Lung (tissue), 16 donors: ENCODE measurements around the gene C11orf21. TPM values are rescaled to one million over a fixed set of nuclear protein-coding genes. Genes with fewer than 3 reads are reported as not detected.

Source experiments
- ATAC-seq: fragments of 200-7000 bp; cut with Tn5 transposase; one replicate; pipeline ENCODE4 v1.9.1; 2020; ENCODE audit warnings: moderate number of reproducible peaks; ENCODE audit not compliant: insufficient read depth, low FRiP score
- DNase-seq, 3 donors: peaks; one replicate each; pipeline ENCODE4 v3.0.0-alpha.2; 2013 to 2017
- H3K27ac ChIP-seq, 2 donors: one replicate each; pipeline ENCODE4 v1.5.1; 2013; ENCODE audit warnings: mild to moderate bottlenecking in 2 of 2, moderate library complexity in 2 of 2, control low read depth in 1 of 2, inconsistent platforms in 1 of 2, low read depth in 1 of 2, low read length in 1 of 2
- H3K27me3 ChIP-seq, 3 donors: one replicate each; pipeline ENCODE4 v1.5.1; 2013; ENCODE audit warnings: low read length in 2 of 3; ENCODE audit not compliant: control insufficient read depth in 3 of 3, insufficient read depth in 3 of 3
- H3K36me3 ChIP-seq, 4 donors: one replicate each; pipeline ENCODE4 v1.5.1; 2013; ENCODE audit warnings: low read length in 4 of 4, mild to moderate bottlenecking in 1 of 4, moderate library complexity in 1 of 4; ENCODE audit not compliant: control insufficient read depth in 4 of 4, insufficient read depth in 4 of 4
- H3K4me1 ChIP-seq, 5 donors: one replicate each; pipeline ENCODE4 v1.5.1; 2013; ENCODE audit warnings: low read length in 5 of 5, mild to moderate bottlenecking in 2 of 5, moderate library complexity in 1 of 5; ENCODE audit not compliant: control insufficient read depth in 5 of 5, insufficient read depth in 5 of 5
- H3K4me3 ChIP-seq: one replicate; pipeline ENCODE4 v1.5.1; 2013; ENCODE audit warnings: mild to moderate bottlenecking, control low read depth, moderate library complexity
- H3K9ac ChIP-seq, 2 donors: one replicate each; pipeline ENCODE4 v1.5.1; 2013; ENCODE audit warnings: low read length in 2 of 2, control low read depth in 1 of 2; ENCODE audit not compliant: insufficient read depth in 1 of 2
- H3K9me3 ChIP-seq, 4 donors: one replicate each; pipeline ENCODE4 v1.5.1; 2013; ENCODE audit warnings: low read length in 3 of 4, mild to moderate bottlenecking in 1 of 4, moderate library complexity in 1 of 4; ENCODE audit not compliant: control insufficient read depth in 4 of 4, insufficient read depth in 3 of 4
- WGBS, 2 donors: extraction: QIAGEN DNeasy Blood & Tissue Kit; methylation state at CpG; one replicate each; pipeline ENCODE4 v1.1.7; 2013; 5-methylcytosine and 5-hydroxymethylcytosine counted together
- long read RNA-seq, 5 donors: transcript quantifications; one replicate each; lab custom pipeline, GENCODE V29; 2026
- polyA plus RNA-seq, 2 donors: library from polyadenylated mRNA; stranded (reverse); fragments of 200-250 nt; gene quantifications; one replicate each; pipeline ENCODE4 v1.2.1, GENCODE V29; 2013
- total RNA-seq, 2 donors: library from RNA; depleted of rRNA in 1 of 2; stranded (reverse); fragments of >200 nt in 1 of 2; gene quantifications; one replicate each; pipeline ENCODE4 v1.2.1, GENCODE V29; 2014 to 2021
- TF ChIP-seq, protein P1 (sequence below): IDR thresholded peaks from 2 replicates; pipeline ENCODE4 v1.5.1; 2012; ENCODE audit warnings: mild to moderate bottlenecking; ENCODE audit errors: control extremely low read depth, extremely low read depth
- donor health status: control.
- donor health status: control.
- donor health status: Bipolar disorder and iron deficiency.
- donor health status: healthy.
- donor health status: DM: yes; HTN: yes; CAD: no.

C11orf21 gene
- total RNA-seq, result 1 to 10 TPM; 3.4 to 5.2 TPM
- polyA plus RNA-seq, result 1 to 10 TPM; 4.3 to 6.0 TPM
- long read RNA-seq, donor 1, result 0 reads
- long read RNA-seq, donor 2, result 0 reads
- long read RNA-seq, donor 3, result 0 reads
- long read RNA-seq, donor 4, result 0 reads
- long read RNA-seq, donor 5, result 0 reads

GRCh38 chr11:2301631-2302305 lies at the start of gene C11orf21, which contains the start of gene TSPAN32:
C11orf21 (minus strand) TSS chr11:2301918; CDS start chr11:2301808, 110 bp downstream.
TSPAN32 (plus strand) TSS chr11:2302013; CDS start chr11:2302150, 137 bp downstream.
- Histone ChIP-seq H3K9me3 (no peaks in the 10 kb centered on the region), H3K27me3 (no peaks in the 10 kb centered on the region), H3K4me3 (no peak within 1 kb of the TSS), H3K4me1 (peaks cover 11 to 44% (median 23%) of the 10 kb centered on the region in 5 donors), H3K27ac (peak within 1 kb of the TSS; percentile 49 to 68), H3K36me3 (no peaks in the 10 kb centered on the region), H3K9ac (peak within 1 kb of the TSS in 1 of 2 donors; percentile 38)
- TF ChIP-seq, protein P1, sequence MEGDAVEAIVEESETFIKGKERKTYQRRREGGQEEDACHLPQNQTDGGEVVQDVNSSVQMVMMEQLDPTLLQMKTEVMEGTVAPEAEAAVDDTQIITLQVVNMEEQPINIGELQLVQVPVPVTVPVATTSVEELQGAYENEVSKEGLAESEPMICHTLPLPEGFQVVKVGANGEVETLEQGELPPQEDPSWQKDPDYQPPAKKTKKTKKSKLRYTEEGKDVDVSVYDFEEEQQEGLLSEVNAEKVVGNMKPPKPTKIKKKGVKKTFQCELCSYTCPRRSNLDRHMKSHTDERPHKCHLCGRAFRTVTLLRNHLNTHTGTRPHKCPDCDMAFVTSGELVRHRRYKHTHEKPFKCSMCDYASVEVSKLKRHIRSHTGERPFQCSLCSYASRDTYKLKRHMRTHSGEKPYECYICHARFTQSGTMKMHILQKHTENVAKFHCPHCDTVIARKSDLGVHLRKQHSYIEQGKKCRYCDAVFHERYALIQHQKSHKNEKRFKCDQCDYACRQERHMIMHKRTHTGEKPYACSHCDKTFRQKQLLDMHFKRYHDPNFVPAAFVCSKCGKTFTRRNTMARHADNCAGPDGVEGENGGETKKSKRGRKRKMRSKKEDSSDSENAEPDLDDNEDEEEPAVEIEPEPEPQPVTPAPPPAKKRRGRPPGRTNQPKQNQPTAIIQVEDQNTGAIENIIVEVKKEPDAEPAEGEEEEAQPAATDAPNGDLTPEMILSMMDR, result no peak
- no peak for ATAC-seq
- peak in 2 of 3 donors; percentile 32 to 40 for DNase-seq
- WGBS, 2 donors, result 27 to 45% methylated on average over 16 of the region's 16 CpGs

GRCh38 chr11:2348986-2349385 lies 47.3 kb upstream of the C11orf21 start:
- Histone ChIP-seq H3K9me3 (peaks cover 0 to 8% (median 0%) of the 10 kb centered on the region in 4 donors), H3K4me3 (no peak overlapping the region), H3K36me3 (no peaks in the 10 kb centered on the region), H3K27ac (no peak overlapping the region), H3K9ac (no peak overlapping the region), H3K27me3 (no peaks in the 10 kb centered on the region), H3K4me1 (no peaks in the 10 kb centered on the region)
- WGBS, 2 donors, result 92 to 98% methylated on average over 1 of the region's 1 CpG
- DNase-seq (no peak), ATAC-seq (no peak)
- TF ChIP-seq, protein P1, result no peak

- Histone ChIP-seq H3K9ac (no peak overlapping the region), H3K4me1 (no peaks in the 10 kb centered on the region), H3K27me3 (no peaks in the 10 kb centered on the region), H3K36me3 (no peaks in the 10 kb centered on the region), H3K4me3 (no peak overlapping the region), H3K27ac (no peak overlapping the region), H3K9me3 (peaks cover 0 to 8% (median 0%) of the 10 kb centered on the region in 4 donors)
- TF ChIP-seq, protein P1, result no peak
- DNase-seq (no peak), ATAC-seq (no peak)
- WGBS, 2 donors, result 82 to 95% methylated on average over 9 of the region's 9 CpGs
These were observed 45.7 kb upstream of the C11orf21 start for GRCh38 chr11:2347308-2347830.
